ENCODE results near the gene HECTD1. TPM values are rescaled to one million over a fixed set of nuclear protein-coding genes. Genes with fewer than 3 reads are reported as not detected.

Gene HECTD1
- total and polyA plus RNA-seq, 12 donors: 49.5 to 189 (median 151) TPM

GRCh38 chr14:31207287-31207754 lies 272 bp downstream of the HECTD1 start:
- H3K9me3 ChIP-seq: peaks cover 0 to 4% (median 0%) of the 10 kb centered on the region in 11 donors
- no peaks in the 10 kb centered on the region for H3K27me3 ChIP-seq
- peaks cover 0 to 28% (median 7%) of the 10 kb centered on the region in 9 donors for H3K36me3 ChIP-seq
- TF ChIP-seq CTCF (IDR thresholded peaks at IDR 0.05): no peak
- peaks cover 4 to 39% (median 29%) of the 10 kb centered on the region in 9 donors for H3K4me1 ChIP-seq
- peak overlapping the region; percentile 93 to 100 (median 99) for H3K27ac ChIP-seq
- ATAC-seq: peak in 7 of 8 donors; percentile 50 to 83 (median 67)
- peak overlapping the region; percentile 68 to 99 (median 92) for H3K4me3 ChIP-seq
- intact Hi-C loops (cut with DNase I): loop anchor here in 5 of 10 donors (1.0 to 10.0 kb wide), 6 partner anchors 22 to 183 kb away; partner anchors contain the start of genes AP4S1 (in 1 of the 5) and STRN3 (in 1 of the 5)
- DNase-seq: peak in 1 of 2 donors; percentile 92
- 0 to 1% methylated on average over 38 to 58 of the region's 59 CpGs for WGBS, 2 donors

- peak overlapping the region; percentile 68 to 99 (median 92) for H3K4me3 ChIP-seq
- H3K27ac ChIP-seq: peak overlapping the region; percentile 93 to 100 (median 99)
- intact Hi-C loops (cut with DNase I): loop anchor here in 5 of 10 donors (1.0 to 10.0 kb wide), 6 partner anchors 23 to 182 kb away; partner anchors contain the start of genes AP4S1 (in 1 of the 5) and STRN3 (in 1 of the 5)
- H3K9me3 ChIP-seq: peaks cover 0 to 4% (median 0%) of the 10 kb centered on the region in 11 donors
- TF ChIP-seq CTCF (IDR thresholded peaks at IDR 0.05): no peak
- 1% methylated on average over 54 to 55 of the region's 55 CpGs for WGBS, 2 donors
- H3K4me1 ChIP-seq: peaks cover 4 to 40% (median 30%) of the 10 kb centered on the region in 9 donors
- no peaks in the 10 kb centered on the region for H3K27me3 ChIP-seq
- ATAC-seq: peak; percentile 8 to 55 (median 18)
- peaks cover 0 to 34% (median 12%) of the 10 kb centered on the region in 9 donors for H3K36me3 ChIP-seq
- DNase-seq: peak in 1 of 2 donors; percentile 7
These were observed 882 bp downstream of the HECTD1 start for GRCh38 chr14:31206536-31207286.

GRCh38 chr14:31205681-31206535 lies 1.7 kb downstream of the HECTD1 start:
- no peak for TF ChIP-seq CTCF (IDR thresholded peaks at IDR 0.05)
- 5 to 7% methylated on average over 9 of the region's 9 CpGs for WGBS, 2 donors
- peaks cover 4 to 43% (median 30%) of the 10 kb centered on the region in 9 donors for H3K4me1 ChIP-seq
- peaks cover 0 to 4% (median 0%) of the 10 kb centered on the region in 11 donors for H3K9me3 ChIP-seq
- DNase-seq (no peak), ATAC-seq (no peak)
- H3K27me3 ChIP-seq: no peaks in the 10 kb centered on the region
- H3K4me3 ChIP-seq: peak overlapping the region; percentile 68 to 99 (median 92)
- peaks cover 0 to 41% (median 13%) of the 10 kb centered on the region in 9 donors for H3K36me3 ChIP-seq
- intact Hi-C loops (cut with DNase I): loop anchor here in 5 of 10 donors (2.0 to 10.0 kb wide), 5 partner anchors 89 to 181 kb away; partner anchors contain the start of genes AP4S1 (in 1 of the 5) and STRN3 (in 1 of the 5)
- H3K27ac ChIP-seq: peak overlapping the region in 9 of 10 donors; percentile 95 to 100 (median 99)

Measured in heart right ventricle (tissue), 16 donors.